HG03442 (cell line): ENCODE measurements around the gene PDGFD.

Experiments used
- ATAC-seq: cut with Tn5 transposase; IDR thresholded peaks from one replicate; pipeline ENCODE4 v1.9.1; 2021; ENCODE audit warnings: mild to moderate bottlenecking, moderate library complexity; ENCODE audit not compliant: unreplicated experiment

The PDGFD gene

DNA sequence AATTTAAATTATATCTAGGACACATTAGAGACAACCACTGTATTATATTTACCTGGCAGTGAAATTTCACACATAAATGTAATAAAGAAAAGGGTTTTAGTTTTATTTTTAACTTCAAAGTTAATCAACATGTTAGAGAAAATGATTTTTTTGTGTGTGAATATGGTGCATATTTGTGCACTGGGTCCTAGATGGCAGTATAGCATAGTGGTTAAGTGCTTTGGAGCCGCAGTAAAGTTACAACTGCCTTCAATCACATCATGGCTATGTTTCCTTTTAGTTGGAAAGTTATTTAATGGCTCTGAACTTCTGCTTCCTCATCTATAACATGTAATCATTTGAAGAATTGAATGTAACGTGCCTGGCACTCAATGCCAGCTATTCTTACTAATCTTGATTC lies 236.4 kb downstream of the PDGFD start:
- ATAC-seq = no peak

DNA sequence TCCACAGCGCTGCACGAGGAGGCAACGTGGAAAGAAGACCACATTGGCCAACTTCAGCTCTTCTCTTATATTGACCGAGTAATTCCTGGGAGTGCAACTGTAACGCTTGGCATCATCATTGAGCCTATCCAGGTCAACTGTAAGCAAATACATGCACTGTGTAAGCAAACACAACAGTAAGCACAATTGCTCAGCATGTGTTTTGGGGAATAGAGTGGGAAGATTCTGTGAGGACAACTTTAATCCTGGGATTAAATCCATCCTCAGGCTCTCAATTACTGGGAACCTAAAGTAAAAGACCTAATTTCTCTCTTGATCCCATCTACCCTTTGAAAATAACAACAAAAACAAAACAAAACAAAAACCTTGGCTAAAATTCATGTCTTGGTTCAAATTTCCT lies 237.0 kb downstream of the PDGFD start:
- no peak for ATAC-seq

DNA sequence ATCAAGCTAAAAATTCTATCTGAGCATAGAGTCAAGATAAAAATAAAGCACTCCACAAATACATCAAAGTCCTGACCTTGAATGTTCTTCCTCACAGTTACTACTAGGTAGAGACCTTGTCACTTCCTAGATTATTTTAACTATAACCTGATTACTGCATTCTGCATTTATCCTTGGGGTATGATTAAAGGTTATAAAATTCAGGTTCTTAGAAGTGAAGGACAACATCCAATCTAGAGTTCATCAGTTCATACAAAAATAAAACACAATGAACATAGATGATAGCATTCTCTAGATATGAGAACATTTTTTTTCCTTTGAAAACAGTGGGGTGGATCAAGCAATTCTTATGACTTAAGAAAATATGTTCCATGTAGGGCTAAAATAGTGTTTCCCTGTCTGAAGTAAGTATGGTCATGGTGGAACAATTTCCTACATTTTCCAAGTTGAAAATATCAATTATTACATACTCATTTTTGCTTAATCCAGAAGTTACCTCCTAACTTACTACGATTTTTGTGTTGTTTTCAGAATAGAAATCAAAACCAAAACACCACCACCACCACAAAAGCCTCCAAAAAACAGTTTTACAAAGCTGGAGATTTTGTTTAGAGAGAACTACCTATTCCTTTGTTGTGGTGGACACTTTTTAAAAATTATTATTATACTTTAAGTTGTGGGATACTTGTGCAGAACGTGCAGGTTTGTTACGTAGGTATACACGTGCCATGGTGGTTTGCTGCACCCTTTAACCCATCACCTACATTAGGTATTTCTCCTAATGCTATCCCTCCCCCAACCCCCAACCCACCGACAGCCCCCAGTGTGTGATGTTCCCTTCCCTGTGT lies 239.6 kb downstream of the PDGFD start:
- no peak for ATAC-seq

DNA sequence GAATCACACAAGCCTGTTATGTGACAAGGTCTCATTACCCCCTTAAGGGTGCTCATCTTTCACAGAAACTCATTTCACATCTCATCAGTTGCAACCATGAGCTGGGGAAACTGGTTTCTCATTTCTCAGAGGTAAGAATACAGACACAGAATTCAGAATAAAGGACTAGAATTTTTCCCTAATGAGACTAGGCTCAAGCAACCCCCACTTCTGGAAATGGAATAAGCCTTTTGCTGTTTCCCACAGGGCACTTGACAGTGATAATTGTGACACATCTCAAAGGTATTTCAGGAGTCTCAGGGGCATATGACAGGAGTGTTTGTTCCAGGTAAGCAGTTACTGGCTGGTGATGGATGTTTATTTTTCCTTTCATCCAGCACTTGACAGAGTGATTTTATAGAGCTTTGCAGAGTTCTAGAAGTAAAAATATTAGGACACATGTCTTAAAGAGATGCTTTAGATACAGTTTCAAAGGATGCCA lies 240.5 kb downstream of the PDGFD start:
- ATAC-seq = peak; percentile 28

DNA sequence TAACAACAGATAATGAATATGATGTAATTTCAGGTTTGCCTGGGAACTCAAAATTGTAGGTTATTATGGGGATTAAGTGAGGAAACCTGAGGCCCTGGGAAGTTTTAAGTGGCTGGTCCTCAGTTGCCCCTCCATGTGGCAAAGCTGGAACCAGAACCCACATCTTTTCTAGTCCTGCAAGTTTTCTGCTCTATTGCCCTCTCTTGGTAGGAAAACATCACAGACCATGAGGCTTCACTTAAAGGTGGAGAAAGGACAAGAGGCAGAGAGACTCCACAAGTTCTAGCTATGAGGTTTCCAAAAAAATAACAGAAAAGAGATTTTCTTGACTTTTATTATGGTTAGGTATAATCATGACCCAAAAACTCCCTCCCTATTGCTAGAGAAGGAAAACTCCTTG lies 243.0 kb downstream of the PDGFD start:
- no peak for ATAC-seq

DNA sequence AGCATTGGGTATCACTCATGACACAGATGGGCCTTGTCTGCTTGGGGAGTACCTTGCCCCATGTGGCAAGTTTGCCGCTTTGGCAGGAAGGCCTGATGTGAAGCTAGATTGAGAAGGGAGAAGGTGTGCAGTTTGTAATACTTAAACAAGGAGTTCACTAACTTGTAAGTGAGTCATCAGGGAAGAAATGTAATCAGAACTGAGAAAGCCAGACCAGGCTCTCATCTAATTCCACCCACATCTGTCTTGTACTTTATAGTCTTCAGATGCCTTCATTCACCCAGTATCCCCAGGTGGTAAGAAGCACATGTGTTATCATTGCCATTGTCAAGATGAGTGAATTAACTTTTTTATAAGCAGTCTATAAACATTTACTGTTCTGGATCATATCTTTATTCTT lies 243.5 kb downstream of the PDGFD start:
- peak; percentile 58 for ATAC-seq

DNA sequence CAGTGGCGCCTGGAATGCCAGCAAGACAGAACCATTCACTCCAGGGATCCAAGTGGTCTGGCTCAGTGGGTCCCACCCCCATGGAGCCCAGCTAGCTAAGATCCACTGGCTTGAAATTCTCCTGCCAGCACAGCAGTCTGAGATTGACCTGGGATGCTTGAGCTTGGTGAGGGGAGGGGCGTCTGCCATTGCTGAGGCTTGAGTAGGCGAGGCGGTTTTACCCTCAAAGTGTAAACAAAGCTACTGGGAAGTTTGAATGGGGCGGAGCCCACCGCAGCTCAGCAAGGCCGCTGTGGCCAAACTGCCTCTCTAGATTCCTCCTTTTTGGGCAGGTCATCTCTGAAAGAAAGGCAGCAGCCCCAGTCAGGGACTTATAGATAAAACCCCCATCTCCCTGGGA lies 253.2 kb downstream of the PDGFD start:
- ATAC-seq = no peak

DNA sequence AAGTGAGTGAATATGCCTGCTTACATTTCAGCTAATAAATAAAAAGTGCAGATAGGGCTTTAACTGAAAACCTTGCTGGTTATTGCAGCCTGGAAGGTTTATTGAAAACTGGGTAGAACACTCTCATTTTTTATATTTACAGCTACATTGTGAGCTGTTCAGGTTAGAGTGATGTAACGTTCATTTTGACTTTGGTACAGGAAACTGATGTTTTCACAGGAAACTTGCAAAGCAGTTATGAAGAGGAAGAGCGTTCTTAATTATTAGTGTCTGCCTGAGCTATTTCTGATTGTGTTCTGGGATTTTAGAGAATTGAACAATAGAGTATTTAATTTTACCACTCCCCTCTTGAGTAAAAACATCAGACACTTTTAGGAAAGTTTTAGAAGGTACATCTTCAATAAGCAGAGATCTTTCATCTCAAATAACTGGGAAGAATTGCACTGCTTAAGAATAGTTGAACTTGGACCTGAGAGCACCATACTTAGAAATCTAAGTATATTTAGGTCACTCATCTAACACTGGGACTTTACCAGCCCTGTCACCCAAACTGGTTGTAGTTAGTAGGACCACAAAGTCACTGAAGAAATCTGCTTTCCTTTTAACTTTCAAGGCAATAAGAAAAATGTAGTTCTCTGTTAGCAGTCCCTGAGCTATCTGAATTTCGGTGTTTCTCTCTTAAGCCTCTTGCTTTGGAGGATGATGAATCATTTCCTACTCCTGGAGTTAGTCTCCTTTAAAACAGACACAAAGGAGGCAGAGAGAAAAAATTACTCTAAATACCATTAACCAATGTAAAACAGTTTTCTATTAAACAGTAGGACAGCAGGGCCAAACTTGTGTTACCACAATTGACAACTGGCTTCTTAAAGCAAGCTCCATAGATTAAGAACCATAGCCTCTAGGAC lies 256.1 kb downstream of the PDGFD start:
- ATAC-seq = no peak

DNA sequence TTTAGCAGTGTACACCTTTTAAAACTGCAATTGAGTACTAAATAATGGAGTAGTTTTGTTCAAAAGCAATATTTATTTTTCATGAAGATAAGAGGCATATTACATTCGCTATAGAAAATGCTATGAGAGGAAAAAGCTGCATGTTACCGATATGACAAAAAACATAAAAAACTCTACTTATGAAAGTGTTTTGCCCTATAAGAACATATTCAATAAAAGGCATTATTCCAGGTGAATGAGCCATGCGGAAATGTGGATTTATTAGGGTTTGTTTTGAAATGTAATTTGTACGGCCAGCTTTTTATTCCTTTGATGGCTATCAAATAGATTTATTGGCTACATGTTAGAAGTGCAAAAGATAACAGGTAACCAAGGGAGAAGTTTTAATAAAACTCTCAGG lies 256.8 kb downstream of the PDGFD start:
- no peak for ATAC-seq

DNA sequence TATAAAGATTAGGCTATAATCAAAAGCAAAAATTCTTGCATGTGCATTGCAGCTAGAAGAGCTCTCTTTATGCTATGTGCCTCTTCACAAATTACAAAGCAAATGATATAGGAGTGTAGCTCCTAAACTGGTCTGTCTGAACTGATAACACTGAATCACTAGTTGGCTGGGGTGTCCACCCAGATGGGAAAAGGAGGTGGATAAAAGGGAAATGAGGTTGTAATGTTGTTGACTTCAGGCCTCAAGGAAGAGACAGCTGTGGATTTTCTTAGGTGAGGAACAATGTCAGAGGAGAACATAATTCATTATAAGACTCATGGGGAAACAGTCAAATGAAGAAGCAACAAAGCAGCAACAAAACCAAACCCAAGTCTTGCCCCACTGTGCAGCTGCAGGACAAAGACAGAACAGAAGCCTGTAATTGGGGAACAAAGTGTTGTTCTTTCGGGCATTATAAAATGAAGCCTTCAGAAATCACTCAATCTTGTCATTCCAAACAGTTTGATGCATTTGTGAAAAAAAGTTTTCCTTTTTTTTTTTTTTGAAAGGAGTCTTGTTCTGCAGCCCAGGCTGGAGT lies 257.6 kb downstream of the PDGFD start:
- ATAC-seq = no peak

DNA sequence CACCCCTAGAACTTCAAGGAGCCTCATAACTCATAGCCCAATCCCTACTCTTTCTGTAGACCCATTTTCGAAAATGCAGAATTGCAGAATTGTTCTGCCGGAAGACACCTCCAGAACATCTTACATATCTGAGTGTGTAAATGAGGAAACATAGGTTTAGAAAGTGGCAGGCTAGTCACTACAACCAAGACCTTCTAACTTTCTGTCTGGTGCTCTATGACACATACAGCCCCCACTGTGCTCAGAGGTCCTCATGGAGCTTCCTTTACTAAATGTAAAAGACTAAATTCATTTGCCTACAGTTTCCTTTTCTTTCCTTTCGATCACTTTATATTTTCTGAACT lies 259.7 kb downstream of the PDGFD start:
- peak; percentile 83 for ATAC-seq

DNA sequence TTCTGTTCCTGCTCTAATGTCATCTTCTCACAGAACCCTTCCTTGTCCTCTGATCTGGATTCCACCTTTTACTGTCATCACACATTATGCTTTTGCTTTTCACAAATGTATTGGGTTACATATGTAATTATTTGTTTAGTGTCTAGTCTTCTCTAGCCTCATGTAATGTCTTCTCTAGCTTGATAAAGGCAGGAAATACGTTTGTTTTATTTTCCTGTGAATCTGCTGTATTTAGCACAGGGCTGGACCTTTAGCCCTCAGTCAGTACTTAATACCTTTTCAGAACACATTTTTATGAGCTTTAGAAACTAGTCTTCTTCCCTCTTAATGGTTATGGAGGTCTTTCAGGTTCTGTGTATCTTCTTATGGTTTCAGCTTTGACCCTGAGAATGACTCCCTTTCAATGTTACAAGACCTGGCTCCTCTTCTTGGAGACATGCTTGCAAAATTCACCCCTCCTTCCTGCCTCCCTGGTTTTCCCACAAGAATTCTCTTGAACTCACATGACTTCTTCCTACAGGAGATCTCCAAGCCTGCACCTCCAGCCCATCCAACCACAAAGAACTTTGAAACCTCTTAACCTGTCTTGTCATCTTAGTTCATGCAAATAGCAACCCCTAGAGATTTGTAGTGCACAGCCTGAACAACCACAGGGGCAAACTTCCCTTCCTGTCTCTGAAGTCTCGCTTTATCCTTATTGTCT lies 260.2 kb downstream of the PDGFD start:
- peak; percentile 85 for ATAC-seq

DNA sequence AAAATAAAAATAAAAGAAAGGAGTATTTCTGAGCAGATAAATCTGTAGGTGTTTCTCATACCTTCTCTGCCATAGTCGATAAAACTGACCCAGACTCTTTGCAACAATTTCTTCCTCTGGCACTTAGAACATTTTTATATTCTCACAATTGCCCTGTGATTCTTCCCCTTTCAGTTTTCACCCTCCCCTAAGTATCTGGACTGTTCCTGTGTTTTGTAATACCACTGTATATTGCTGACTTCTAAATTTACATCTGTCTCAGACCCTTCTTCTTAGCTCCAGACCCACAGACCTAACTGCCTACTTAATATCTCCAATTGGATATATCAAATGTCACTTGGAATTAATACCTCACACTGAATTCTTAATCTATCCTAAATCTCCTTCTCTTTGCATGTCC lies 261.0 kb downstream of the PDGFD start:
- ATAC-seq = no peak

DNA sequence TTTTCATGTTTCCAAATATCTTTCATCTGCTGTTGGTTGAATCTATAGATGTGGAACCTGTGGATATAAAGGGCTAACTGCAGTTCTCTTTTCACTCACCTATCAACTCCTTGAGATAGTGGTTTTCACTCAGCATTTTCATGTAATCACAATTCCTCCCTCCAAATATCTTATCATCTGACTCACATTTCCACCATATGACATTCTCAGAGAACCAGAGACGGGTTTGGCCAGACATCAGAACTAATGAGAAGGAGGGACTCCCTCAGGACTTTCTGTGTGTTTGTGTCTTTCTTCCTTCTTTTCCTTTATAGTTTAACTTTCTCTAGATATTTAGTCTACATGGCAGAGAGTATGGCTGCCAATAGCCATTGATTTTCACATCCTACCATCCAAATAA lies 262.3 kb downstream of the PDGFD start:
- no peak for ATAC-seq

DNA sequence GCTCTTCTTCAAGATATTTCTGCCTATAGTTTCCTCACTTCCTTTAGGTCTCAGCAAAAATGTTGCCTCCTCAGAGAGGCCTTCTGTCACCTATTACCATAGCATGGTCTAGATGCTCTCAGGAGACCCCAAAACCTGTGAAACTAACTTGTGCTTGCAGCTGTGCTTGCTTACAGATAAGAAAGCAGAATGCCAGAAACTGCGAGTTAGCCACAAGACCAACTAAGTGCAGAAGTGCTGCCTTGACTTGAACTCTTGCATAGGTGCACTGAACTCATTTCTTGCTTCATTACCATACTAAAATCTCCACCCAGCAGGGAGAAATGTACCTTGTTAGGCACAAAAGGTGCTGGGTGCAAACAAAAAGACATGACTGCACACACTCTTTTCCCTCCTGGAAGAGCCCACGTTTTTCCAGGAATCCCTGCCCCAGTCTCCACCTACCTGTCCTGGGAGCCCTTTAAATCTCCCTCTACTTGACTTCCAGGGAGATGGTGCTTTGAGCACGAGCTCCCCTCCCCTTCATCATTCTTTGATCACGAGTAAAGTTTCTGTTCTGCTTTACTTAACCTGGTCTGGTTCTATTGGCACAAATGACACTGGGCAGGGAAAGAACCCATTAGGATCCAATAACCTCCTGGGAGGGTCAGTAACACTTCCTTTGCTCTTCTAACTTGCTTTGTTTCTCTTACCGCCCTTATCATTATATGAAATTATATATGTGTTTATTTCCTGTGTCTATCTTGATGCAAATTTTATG lies 265.2 kb downstream of the PDGFD start:
- peak; percentile 56 for ATAC-seq

DNA sequence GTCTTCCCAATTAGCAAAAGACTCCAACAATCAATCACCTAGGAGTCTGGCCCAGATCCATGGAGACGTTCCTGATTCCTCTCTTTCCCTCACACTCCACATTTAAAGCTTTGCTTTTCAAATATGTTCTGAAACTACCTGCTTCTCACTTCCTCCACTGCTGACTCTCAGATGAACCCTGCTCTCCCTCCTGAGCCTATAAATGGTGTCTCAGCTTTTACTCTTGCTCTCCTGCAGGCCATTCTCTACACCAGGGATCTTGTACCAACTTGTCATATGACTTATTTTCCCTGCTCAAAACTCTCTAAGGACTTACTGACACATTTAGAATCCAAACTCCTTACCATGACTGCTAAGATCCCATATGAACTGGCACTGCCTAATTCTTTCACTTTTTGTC lies 265.9 kb downstream of the PDGFD start:
- peak; percentile 57 for ATAC-seq

DNA sequence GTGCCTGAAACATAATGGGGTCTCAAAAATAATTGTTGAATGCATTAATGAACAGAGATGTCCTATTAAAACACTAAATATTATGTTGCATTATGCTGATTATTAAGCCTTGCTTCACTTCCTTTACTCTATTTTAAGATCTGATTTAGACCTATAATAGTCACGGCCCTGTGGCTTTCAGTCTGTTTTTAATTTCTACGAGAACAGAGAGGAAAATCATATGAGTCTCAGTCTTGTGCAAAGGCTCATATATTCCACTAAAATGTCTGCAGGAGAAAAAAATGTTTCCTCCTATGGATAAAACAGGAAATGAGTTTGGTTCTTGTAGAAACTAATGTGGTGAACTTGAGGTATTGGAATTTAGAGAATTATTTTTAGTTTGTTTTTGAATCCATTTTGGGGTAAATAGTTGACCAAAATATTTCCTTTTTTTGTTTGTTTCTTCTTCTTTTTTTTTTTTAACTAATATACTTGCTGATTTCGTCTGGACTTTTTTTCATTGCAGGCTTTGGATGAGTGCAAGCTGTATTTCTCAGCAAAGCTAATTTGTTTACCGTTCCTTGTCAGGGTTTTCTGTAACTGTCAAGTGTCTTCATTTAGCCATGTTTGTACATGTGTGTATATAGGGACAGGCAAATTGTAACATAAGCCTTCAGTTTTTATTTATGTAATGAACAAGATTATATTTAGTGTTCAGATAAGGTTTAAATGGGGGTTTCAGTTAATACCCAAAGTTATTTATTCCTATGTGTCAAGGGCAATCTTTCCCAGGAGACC lies 266.6 kb downstream of the PDGFD start:
- no peak for ATAC-seq

DNA sequence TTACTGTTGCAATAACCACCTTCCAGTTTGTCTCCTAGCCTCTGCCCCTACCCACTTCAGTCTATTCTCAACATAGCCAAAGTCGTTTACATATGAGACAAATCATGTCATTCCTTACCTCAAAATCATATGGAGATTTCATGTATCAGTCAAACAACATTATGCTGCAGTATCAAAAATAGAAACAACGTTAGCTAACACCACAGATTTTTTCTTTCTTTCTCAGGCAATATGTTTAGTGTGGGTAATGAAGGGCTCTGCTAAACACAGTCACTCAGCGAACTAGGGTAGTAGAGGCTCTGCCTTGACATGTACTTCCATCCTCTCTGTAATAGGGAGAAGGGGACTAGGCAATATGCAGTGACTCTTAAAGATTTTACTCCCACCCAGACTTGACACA lies 268.8 kb downstream of the PDGFD start:
- ATAC-seq = no peak

DNA sequence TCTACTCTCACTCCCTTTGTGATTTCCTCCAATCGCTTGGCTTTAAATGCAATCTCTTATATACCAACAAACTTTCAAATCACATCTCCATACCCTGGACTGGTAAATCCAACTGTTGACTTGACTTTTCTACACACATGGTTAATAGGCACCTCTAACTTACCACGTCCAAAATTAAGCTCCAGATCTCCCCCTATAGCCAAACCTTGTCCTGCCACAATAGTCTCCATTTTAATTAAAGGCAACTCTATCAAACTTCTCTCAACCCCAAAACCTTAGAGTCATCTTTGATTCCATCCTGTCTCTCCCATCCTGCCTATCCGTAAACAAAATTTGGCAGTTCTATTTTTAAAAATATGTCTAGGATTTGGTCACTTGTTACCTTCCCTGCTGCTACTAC lies 269.3 kb downstream of the PDGFD start:
- no peak for ATAC-seq

DNA sequence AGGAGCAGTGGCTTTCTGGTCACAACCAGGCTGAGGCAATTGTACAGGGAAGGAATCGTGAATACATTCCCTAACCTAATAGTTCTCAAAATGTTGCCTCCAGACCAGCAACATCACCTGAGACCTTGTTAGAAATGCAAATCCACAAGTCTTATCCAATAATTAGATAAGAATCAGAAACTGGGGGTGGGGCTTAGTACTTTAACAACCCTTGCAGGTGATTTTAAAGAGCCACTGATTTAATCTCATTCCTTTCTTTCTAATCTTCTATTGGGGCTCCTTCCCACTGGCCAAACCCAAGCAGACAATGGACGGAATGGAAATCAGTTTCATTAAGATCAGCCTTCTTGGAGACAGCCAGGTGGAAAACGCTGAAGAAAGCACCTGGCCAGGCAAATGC lies 269.9 kb downstream of the PDGFD start:
- ATAC-seq = no peak
